PC-3 (cell line): ENCODE measurements around the gene OR2L2. TPM values are rescaled to one million over a fixed set of nuclear protein-coding genes. Genes with fewer than 3 reads are reported as not detected.

Experiments
- ATAC-seq: fragments of 200-7000 bp; cut with Tn5 transposase; 2 replicates; pipeline ENCODE4 v1.9.1; 2020; ENCODE audit warnings: mild to moderate bottlenecking, moderate library complexity
- BruUV-seq: library from RNA; stranded (reverse); fragments of 400-500 nt; replicated peaks from 2 replicates; lab custom pipeline; 2021; lab: Mats Ljungman, UMichigan
- CTCF ChIA-PET: fragments of 300-600 bp; sonication (Branson Sonifier 250); formaldehyde crosslinking; loops from one replicate; lab custom pipeline; 2022; ENCODE audit warnings: antibody characterized with exemption; lab: Charles Lee
- POLR2A ChIA-PET: fragments of 300-600 bp; sonication (Branson Sonifier 250); formaldehyde crosslinking; loops from one replicate; lab custom pipeline; 2022; ENCODE audit warnings: antibody characterized with exemption; ENCODE audit not compliant: unreplicated experiment; lab: Charles Lee
- DNase-seq: peaks from one replicate; pipeline ENCODE4 v3.0.0-alpha.2; 2015
- H2AFZ ChIP-seq: fragments of 300-600 bp; sonication (generic); 2 replicates; pipeline ENCODE4 v1.6.0; 2016; ENCODE audit warnings: antibody characterized with exemption, low read length
- H3F3A ChIP-seq: fragments of 300-600 bp; sonication (generic); one replicate; pipeline ENCODE4 v1.6.0; 2017; ENCODE audit warnings: antibody characterized with exemption, low read length, control low read depth, mild to moderate bottlenecking; ENCODE audit not compliant: unreplicated experiment
- H3K27ac ChIP-seq: fragments of 300-600 bp; sonication (generic); 2 replicates; pipeline ENCODE4 v1.5.1; 2016; ENCODE audit warnings: mild to moderate bottlenecking, low read length
- H3K27me3 ChIP-seq: fragments of 300-600 bp; sonication (generic); 2 replicates; pipeline ENCODE4 v1.6.1; 2016; ENCODE audit warnings: low read length, mixed read lengths
- H3K36me3 ChIP-seq: fragments of 300-600 bp; sonication (generic); 2 replicates; pipeline ENCODE4 v1.6.1; 2016; ENCODE audit warnings: low read depth, mixed run types, low read length, mixed read lengths
- H3K4me1 ChIP-seq: fragments of 300-600 bp; sonication (generic); 2 replicates; pipeline ENCODE4 v1.5.1; 2016; ENCODE audit warnings: low read length; ENCODE audit not compliant: insufficient read depth
- H3K4me2 ChIP-seq: fragments of 300-600 bp; sonication (generic); 2 replicates; pipeline ENCODE4 v1.6.0; 2016; ENCODE audit warnings: low read length
- H3K4me3 ChIP-seq: fragments of 300-600 bp; sonication (generic); 2 replicates; pipeline ENCODE4 v1.5.1; 2016; ENCODE audit warnings: mild to moderate bottlenecking, low read length, mixed read lengths
- H3K79me2 ChIP-seq: fragments of 300-600 bp; sonication (generic); 2 replicates; pipeline ENCODE4 v1.6.1; 2017; ENCODE audit warnings: low read length, mixed read lengths
- H3K9ac ChIP-seq: fragments of 300-600 bp; sonication (generic); 2 replicates; pipeline ENCODE4 v1.6.0; 2016; ENCODE audit warnings: mild to moderate bottlenecking, low read length
- H3K9me2 ChIP-seq: fragments of 300-600 bp; sonication (generic); replicated peaks from 2 replicates; pipeline ENCODE4 v1.6.1; 2016; ENCODE audit warnings: mixed run types, low read length, mixed read lengths
- H3K9me3 ChIP-seq: fragments of 300-600 bp; sonication (generic); 2 replicates; pipeline ENCODE4 v1.6.1; 2016; ENCODE audit warnings: low read length, mixed read lengths
- H4K20me1 ChIP-seq: fragments of 300-600 bp; sonication (generic); 2 replicates; pipeline ENCODE4 v1.6.1; 2016; ENCODE audit warnings: low read length, mixed read lengths
- EZH2 ChIP-seq: fragments of 300-600 bp; sonication (generic); IDR thresholded peaks from one replicate; pipeline ENCODE4 v1.6.1; 2017; ENCODE audit warnings: antibody characterized with exemption, mild to moderate bottlenecking, low read length; ENCODE audit not compliant: unreplicated experiment
- EZH2phosphoT487 ChIP-seq: fragments of 300-600 bp; sonication (generic); IDR thresholded peaks from 2 replicates; pipeline ENCODE4 v1.6.1; 2018; ENCODE audit warnings: mild to moderate bottlenecking, antibody characterized with exemption, low read length, borderline replicate concordance
- intact Hi-C: fragments of 100-400 bp; cut with micrococcal nuclease; formaldehyde crosslinking; loops from 2 replicates; pipeline ENCODE4 v1.9.0; 2023
- total RNA-seq: library from RNA; depleted of rRNA; stranded (reverse); fragments of >200 nt; gene quantifications from 2 replicates; pipeline ENCODE4 v1.2.3, GENCODE V29; 2014
- TF ChIP-seq, protein P1 (sequence below): fragments of 300-600 bp; sonication (generic); conservative IDR thresholded peaks from 2 replicates; pipeline ENCODE4 v1.5.1; 2017; ENCODE audit warnings: antibody characterized with exemption, low read depth, mild to moderate bottlenecking, low read length

OR2L2 gene
- total RNA-seq, 1 experiment from 2014 or later, result not detected

GRCh38 chr1:248000169-248000568, 29.7 kb upstream of the OR2L2 start:
- H2AFZ ChIP-seq, result no peak overlapping the region
- peak; percentile 67 for DNase-seq
- H4K20me1 ChIP-seq, result no peaks in the 10 kb centered on the region
- no peaks in the 10 kb centered on the region for H3K79me2 ChIP-seq
- no peak overlapping the region for H3K27ac ChIP-seq
- peak overlapping the region; percentile 8; the same call in 1 of the 2 replicates for H3K4me2 ChIP-seq
- CTCF ChIA-PET, result no interaction called here
- no peaks in the 10 kb centered on the region for H3F3A ChIP-seq
- ATAC-seq, result peak; percentile 71
- H3K9me3 ChIP-seq, result no peaks in the 10 kb centered on the region
- H3K27me3 ChIP-seq, result no peaks in the 10 kb centered on the region
- TF ChIP-seq, protein P1, sequence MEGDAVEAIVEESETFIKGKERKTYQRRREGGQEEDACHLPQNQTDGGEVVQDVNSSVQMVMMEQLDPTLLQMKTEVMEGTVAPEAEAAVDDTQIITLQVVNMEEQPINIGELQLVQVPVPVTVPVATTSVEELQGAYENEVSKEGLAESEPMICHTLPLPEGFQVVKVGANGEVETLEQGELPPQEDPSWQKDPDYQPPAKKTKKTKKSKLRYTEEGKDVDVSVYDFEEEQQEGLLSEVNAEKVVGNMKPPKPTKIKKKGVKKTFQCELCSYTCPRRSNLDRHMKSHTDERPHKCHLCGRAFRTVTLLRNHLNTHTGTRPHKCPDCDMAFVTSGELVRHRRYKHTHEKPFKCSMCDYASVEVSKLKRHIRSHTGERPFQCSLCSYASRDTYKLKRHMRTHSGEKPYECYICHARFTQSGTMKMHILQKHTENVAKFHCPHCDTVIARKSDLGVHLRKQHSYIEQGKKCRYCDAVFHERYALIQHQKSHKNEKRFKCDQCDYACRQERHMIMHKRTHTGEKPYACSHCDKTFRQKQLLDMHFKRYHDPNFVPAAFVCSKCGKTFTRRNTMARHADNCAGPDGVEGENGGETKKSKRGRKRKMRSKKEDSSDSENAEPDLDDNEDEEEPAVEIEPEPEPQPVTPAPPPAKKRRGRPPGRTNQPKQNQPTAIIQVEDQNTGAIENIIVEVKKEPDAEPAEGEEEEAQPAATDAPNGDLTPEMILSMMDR, result no peak
- TF ChIP-seq EZH2 (no peak), EZH2phosphoT487 (no peak)
- no peak overlapping the region for H3K4me3 ChIP-seq
- no peak overlapping the region for H3K9ac ChIP-seq
- peaks cover 12% of the 10 kb centered on the region; the same call in 1 of the 2 replicates for H3K4me1 ChIP-seq
- POLR2A ChIA-PET, result no interaction called here
- BruUV-seq, result no TSS peak
- H3K36me3 ChIP-seq, result no peaks in the 10 kb centered on the region
- H3K9me2 ChIP-seq, result no peaks in the 10 kb centered on the region
- intact Hi-C loops, result no loop called here

DNA sequence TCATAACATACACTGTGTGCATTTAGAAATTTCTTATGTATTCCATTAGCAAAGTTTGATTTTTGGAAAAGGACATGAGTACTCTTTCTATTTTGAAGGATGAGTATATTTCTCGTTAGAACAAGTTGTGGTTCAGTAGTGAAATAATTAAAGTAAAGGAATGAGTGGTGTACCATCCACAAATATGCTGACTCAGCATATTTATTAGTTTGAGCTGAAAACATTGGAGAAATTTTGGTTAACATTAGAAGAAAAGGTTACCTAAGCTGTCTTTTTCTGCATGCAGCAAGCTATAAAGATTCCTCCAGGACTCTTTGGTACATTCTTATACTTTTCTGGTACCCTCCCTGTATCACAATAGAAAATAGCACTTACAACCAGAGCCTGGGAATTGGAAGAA, 22.1 kb upstream of the OR2L2 start:
- H3K4me1 ChIP-seq, result no peaks in the 10 kb centered on the region
- POLR2A ChIA-PET, result interaction anchor here (0.6 kb wide), 1 partner anchor 176 kb away, joined by 4 read pairs; no protein-coding TSS in a partner anchor

GRCh38 chr1:248009681-248010080, 20.2 kb upstream of the OR2L2 start:
- Histone ChIP-seq H2AFZ (no peak overlapping the region), H3K27me3 (no peaks in the 10 kb centered on the region), H3K9ac (no peak overlapping the region), H3K36me3 (no peaks in the 10 kb centered on the region), H3K4me2 (no peak overlapping the region), H3F3A (no peaks in the 10 kb centered on the region), H3K27ac (no peak overlapping the region), H3K9me3 (peaks cover 13% of the 10 kb centered on the region), H3K4me1 (no peaks in the 10 kb centered on the region), H3K9me2 (no peaks in the 10 kb centered on the region), H3K79me2 (no peaks in the 10 kb centered on the region), H4K20me1 (no peaks in the 10 kb centered on the region), H3K4me3 (no peak overlapping the region)
- TF ChIP-seq, protein P1, result no peak
- no peak for TF ChIP-seq EZH2phosphoT487
- no peak for TF ChIP-seq EZH2
- intact Hi-C loops, result no loop called here
- ChIA-PET POLR2A (no interaction called here), CTCF (no interaction called here)
- ATAC-seq, result no peak
- DNase-seq, result no peak
- BruUV-seq, result no TSS peak

More for the DNA sequence above, 22.1 kb upstream of the OR2L2 start:
- TF ChIP-seq, protein P1, result no peak
- TF ChIP-seq EZH2phosphoT487, result no peak
- BruUV-seq, result no TSS peak
- Histone ChIP-seq H3K27ac (no peak overlapping the region), H3K27me3 (no peaks in the 10 kb centered on the region), H3K9ac (no peak overlapping the region), H3K9me3 (peaks cover 13% of the 10 kb centered on the region), H3K36me3 (no peaks in the 10 kb centered on the region), H2AFZ (no peak overlapping the region), H3K4me2 (no peak overlapping the region), H3F3A (no peaks in the 10 kb centered on the region), H4K20me1 (no peaks in the 10 kb centered on the region), H3K9me2 (no peaks in the 10 kb centered on the region), H3K79me2 (no peaks in the 10 kb centered on the region), H3K4me3 (no peak overlapping the region)
- no peak for DNase-seq
- CTCF ChIA-PET, result no interaction called here
- intact Hi-C loops, result no loop called here
- no peak for ATAC-seq
